Measurements from ENCODE around the gene PAX2.
"Not testable (repeated sequence)": the region's sequence is repeated elsewhere in the genome, so short reads cannot be mapped to it uniquely, and the experiment has no call there.

The PAX2 gene

GRCh38 chr10:100701704-100702103, 43.7 kb upstream of the PAX2 start:
- ATAC-seq = not testable (repeated sequence)

GRCh38 chr10:100705139-100705538, 40.2 kb upstream of the PAX2 start:
- TF ChIP-seq ISL1 (CRISPR knock-in tag; IDR thresholded peaks at IDR 0.05) (no peak), CSRNP3 (CRISPR knock-in tag; IDR thresholded peaks at IDR 0.05) (no peak), TCF4 (CRISPR knock-in tag; IDR thresholded peaks at IDR 0.05; ENCODE audit: borderline replicate concordance) (no peak), ZNF565 (CRISPR knock-in tag; conservative IDR thresholded peaks at IDR 0.05; ENCODE audit: low read depth) (no peak), PPARA (CRISPR knock-in tag; IDR thresholded peaks at IDR 0.05; ENCODE audit: borderline replicate concordance) (no peak), SNAI2 (CRISPR knock-in tag; IDR thresholded peaks at IDR 0.05) (no peak), TOX (CRISPR knock-in tag; IDR thresholded peaks at IDR 0.05; ENCODE audit: borderline replicate concordance) (no peak), BACH2 (CRISPR knock-in tag; IDR thresholded peaks at IDR 0.05; ENCODE audit: borderline replicate concordance) (no peak), ZFP3 (CRISPR knock-in tag; IDR thresholded peaks at IDR 0.05) (no peak), ARNTL (CRISPR knock-in tag; IDR thresholded peaks at IDR 0.05; ENCODE audit: borderline replicate concordance, low read depth) (no peak)
- no peak for ATAC-seq

GRCh38 chr10:100707261-100707848, 38.0 kb upstream of the PAX2 start:
- no peak for ATAC-seq
- TF ChIP-seq TCF4 (CRISPR knock-in tag; IDR thresholded peaks at IDR 0.05; ENCODE audit: borderline replicate concordance) (no peak), ZNF70 (CRISPR knock-in tag; IDR thresholded peaks at IDR 0.05) (no peak), ZFP30 (CRISPR knock-in tag; IDR thresholded peaks at IDR 0.05) (no peak)

- TF ChIP-seq RARB (CRISPR knock-in tag; IDR thresholded peaks at IDR 0.05) (no peak), CSDC2 (CRISPR knock-in tag; IDR thresholded peaks at IDR 0.05) (no peak), CREB5 (CRISPR knock-in tag; IDR thresholded peaks at IDR 0.05; ENCODE audit: low read depth) (no peak), ZNF70 (CRISPR knock-in tag; IDR thresholded peaks at IDR 0.05) (no peak), POU6F1 (CRISPR knock-in tag; IDR thresholded peaks at IDR 0.05; ENCODE audit: borderline replicate concordance, low read depth) (no peak), TSHZ2 (CRISPR knock-in tag; IDR thresholded peaks at IDR 0.05) (no peak), PPARA (CRISPR knock-in tag; IDR thresholded peaks at IDR 0.05; ENCODE audit: borderline replicate concordance) (no peak), GLIS3 (CRISPR knock-in tag; IDR thresholded peaks at IDR 0.05) (no peak), ZFP30 (CRISPR knock-in tag; IDR thresholded peaks at IDR 0.05) (no peak), TOX (CRISPR knock-in tag; IDR thresholded peaks at IDR 0.05; ENCODE audit: borderline replicate concordance) (no peak)
- ATAC-seq = no peak
Observed at GRCh38 chr10:100709146-100710082, 36.0 kb upstream of the PAX2 start.

All from SK-N-SH treated with all-trans-retinoic acid at 6 μM for 48 hours (cell line).